HCT116 (cell line): ENCODE measurements around the gene ADAR. TPM values are rescaled to one million over a fixed set of nuclear protein-coding genes. Genes with fewer than 3 reads are reported as not detected.

Experiments
- ATAC-seq: fragments of 200-7000 bp; cut with Tn5 transposase; 2 replicates; pipeline ENCODE4 v1.9.1; 2020; ENCODE audit warnings: mild to moderate bottlenecking, moderate library complexity
- BruUV-seq: library from RNA; stranded (reverse); fragments of 400-500 nt; replicated peaks from 2 replicates; lab custom pipeline; 2021; lab: Mats Ljungman, UMichigan
- CTCF ChIA-PET: fragments of 300-600 bp; sonication (Branson Sonifier 250); formaldehyde crosslinking; loops from one replicate; lab custom pipeline; 2021; ENCODE audit warnings: antibody characterized with exemption; lab: Charles Lee
- POLR2A ChIA-PET: fragments of 300-600, 350-600 bp; sonication (Branson Sonifier 250); formaldehyde crosslinking; loops from one replicate; lab custom pipeline; 2021; ENCODE audit warnings: antibody characterized with exemption; lab: Charles Lee
- RAD21 ChIA-PET, 2 experiments: fragments of 300-600 bp; sonication (Branson Sonifier 250); formaldehyde crosslinking; loops; one replicate each; lab custom pipeline; 2023; ENCODE audit warnings: low total read pairs in 2 of 2; ENCODE audit not compliant: uncharacterized antibody in 2 of 2, unreplicated experiment in 2 of 2, low non-redundant PET in 1 of 2; lab: Charles Lee
- DNase-seq: peaks from one replicate; pipeline ENCODE4 v3.0.0-alpha.2; 2010; ENCODE audit warnings: low read depth, low spot score
- H2AFZ ChIP-seq: fragments of 200-600 bp; shearing (Covaris generic), sonication (generic); 2 replicates; pipeline ENCODE4 v1.6.1; 2017; ENCODE audit warnings: low read depth, mixed run types, mixed read lengths, antibody characterized with exemption, low read length; ENCODE audit not compliant: poor library complexity, severe bottlenecking
- H3K27ac ChIP-seq: 2 replicates; pipeline ENCODE4 v1.5.1; 2012; ENCODE audit warnings: low read depth, low read length
- H3K27me3 ChIP-seq: fragments of 200-600 bp; sonication (generic); 2 replicates; pipeline ENCODE4 v1.6.1; 2016; ENCODE audit warnings: mixed run types, low read length, mixed read lengths; ENCODE audit not compliant: insufficient read depth
- H3K36me3 ChIP-seq, 2 experiments: fragments of 200-500 bp in 1 of 2; fragments of 200-600 bp in 1 of 2; sonication (Bioruptor generic) in 1 of 2; sonication (generic) in 1 of 2; 2 replicates each; pipeline versions ENCODE4 v1.5.1 to v1.6.1; 2014 to 2016; ENCODE audit warnings: low read length in 2 of 2, inconsistent platforms in 1 of 2, mixed read lengths in 1 of 2, mixed run types in 1 of 2; ENCODE audit not compliant: insufficient read depth in 2 of 2, control insufficient read depth in 1 of 2
- H3K4me1 ChIP-seq, 2 experiments: fragments of 200-600 bp in 1 of 2; sonication (generic) in 1 of 2; 2 replicates each; pipeline versions ENCODE4 v1.5.1 to v1.6.1; 2012 to 2017; ENCODE audit warnings: low read length in 2 of 2, inconsistent platforms in 1 of 2, mild to moderate bottlenecking in 1 of 2, mixed read lengths in 1 of 2, mixed run types in 1 of 2, moderate library complexity in 1 of 2; ENCODE audit not compliant: insufficient read depth in 2 of 2, control insufficient read depth in 1 of 2
- H3K4me2 ChIP-seq: fragments of 200-600 bp; sonication (generic); 2 replicates; pipeline ENCODE4 v1.6.1; 2017; ENCODE audit warnings: mixed run types, low read length, mixed read lengths
- H3K4me3 ChIP-seq, 2 experiments: fragments of 200-600 bp in 1 of 2; sonication (generic) in 1 of 2; replicated peaks in 1 of 2; 2 replicates each; pipeline ENCODE4 v1.5.1; 2011 to 2016; ENCODE audit warnings: low read length in 2 of 2, control low read depth in 1 of 2, low read depth in 1 of 2, mild to moderate bottlenecking in 1 of 2, mixed read lengths in 1 of 2, mixed run types in 1 of 2
- H3K79me2 ChIP-seq: fragments of 200-600 bp; sonication (generic); 2 replicates; pipeline ENCODE4 v1.6.1; 2017; ENCODE audit warnings: mild to moderate bottlenecking, mixed run types, low read length, moderate library complexity, mixed read lengths; ENCODE audit not compliant: insufficient read depth
- H3K9ac ChIP-seq: fragments of 200-600 bp; sonication (generic); 2 replicates; pipeline ENCODE4 v1.6.1; 2016; ENCODE audit warnings: low read length, mixed read lengths
- H3K9me2 ChIP-seq: fragments of 200-600 bp; sonication (generic), shearing (Covaris generic); 2 replicates; pipeline ENCODE4 v1.6.1; 2017; ENCODE audit warnings: mixed run types, mild to moderate bottlenecking, moderate library complexity; ENCODE audit not compliant: insufficient read depth
- H3K9me3 ChIP-seq, 2 experiments: fragments of 200-500 bp in 1 of 2; fragments of 200-600 bp in 1 of 2; sonication (Bioruptor generic) in 1 of 2; sonication (generic) in 1 of 2; 2 replicates each; pipeline ENCODE4 v1.6.1; 2014 to 2017; ENCODE audit warnings: low read length in 2 of 2, mixed read lengths in 2 of 2, inconsistent platforms in 1 of 2, low read depth in 1 of 2, mild to moderate bottlenecking in 1 of 2, mixed run types in 1 of 2, moderate library complexity in 1 of 2; ENCODE audit not compliant: control insufficient read depth in 1 of 2, insufficient read depth in 1 of 2
- H4K20me1 ChIP-seq: fragments of 200-600 bp; sonication (generic), shearing (Covaris generic); 2 replicates; pipeline ENCODE4 v1.6.1; 2017; ENCODE audit warnings: mixed run types, mild to moderate bottlenecking, moderate library complexity; ENCODE audit not compliant: insufficient read depth
- CEBPB ChIP-seq: IDR thresholded peaks from 2 replicates; pipeline ENCODE4 v1.6.1; 2012; ENCODE audit warnings: low read depth
- EZH2 ChIP-seq: fragments of 200-600 bp; sonication (generic); IDR thresholded peaks from 2 replicates; pipeline ENCODE4 v1.6.1; 2017; ENCODE audit warnings: antibody characterized with exemption, mixed run types
- EZH2phosphoT487 ChIP-seq: fragments of 200-600 bp; IDR thresholded peaks from 2 replicates; pipeline ENCODE4 v1.6.1; 2018; ENCODE audit warnings: antibody characterized with exemption, borderline replicate concordance
- JUND ChIP-seq: IDR thresholded peaks from 2 replicates; pipeline ENCODE4 v1.6.1; 2012
- MAX ChIP-seq: IDR thresholded peaks from 2 replicates; pipeline ENCODE4 v1.6.1; 2012
- POLR2AphosphoS5 ChIP-seq: IDR thresholded peaks from 2 replicates; pipeline ENCODE4 v1.6.1; 2011; ENCODE audit warnings: mild to moderate bottlenecking, low read depth, low read length, moderate library complexity
- RAD21 ChIP-seq: IDR thresholded peaks from 2 replicates; pipeline ENCODE4 v1.6.1; 2012; ENCODE audit warnings: low read depth, mild to moderate bottlenecking
- REST ChIP-seq: IDR thresholded peaks from 2 replicates; pipeline ENCODE4 v1.6.1; 2012; ENCODE audit warnings: low read depth
- intact Hi-C: fragments of 100-400 bp; cut with micrococcal nuclease; formaldehyde crosslinking; loops from 2 replicates; pipeline ENCODE4 v1.10.0; 2022
- total RNA-seq: library from RNA; stranded (reverse); gene quantifications from one replicate; pipeline ENCODE4 v1.2.1, GENCODE V29; 2021; ENCODE audit not compliant: unreplicated experiment

The ADAR gene
- total RNA-seq, 1 experiment from 2014 or later = 169 TPM

GRCh38 chr1:154549202-154549770 is 58.7 kb downstream of the ADAR start:
- Histone ChIP-seq H3K9me3 (no peaks in the 10 kb centered on the region), H3K4me2 (no peak overlapping the region), H3K27me3 (no peaks in the 10 kb centered on the region), H2AFZ (no peak overlapping the region), H4K20me1 (no peaks in the 10 kb centered on the region), H3K36me3 (peaks cover 47 to 53% of the 10 kb centered on the region in 2 experiments), H3K4me3 (no peak overlapping the region), H3K9me2 (no peaks in the 10 kb centered on the region), H3K79me2 (no peaks in the 10 kb centered on the region), H3K4me1 (peaks cover 0 to 3% of the 10 kb centered on the region in 2 experiments; a peak in 1 of 4 replicates), H3K9ac (no peak overlapping the region), H3K27ac (no peak overlapping the region)
- TF ChIP-seq POLR2AphosphoS5 = no peak
- TF ChIP-seq RAD21 = no peak
- no peak for TF ChIP-seq EZH2
- TF ChIP-seq JUND = no peak
- TF ChIP-seq REST = no peak
- TF ChIP-seq MAX = no peak
- no peak for TF ChIP-seq CEBPB
- TF ChIP-seq EZH2phosphoT487 = no peak
- CTCF ChIA-PET = no interaction called here
- RAD21 ChIA-PET = no interaction called here
- intact Hi-C loops = loop anchor here (10.0 kb wide), 3 partner anchors 194 to 364 kb away; partner anchors contain the start of genes AQP10 and ATP8B2
- POLR2A ChIA-PET = no interaction called here
- ATAC-seq (no peak), DNase-seq (no peak)
- no TSS peak for BruUV-seq
